ENCODE measurements around the gene ARHGAP6. TPM values are rescaled to one million over a fixed set of nuclear protein-coding genes. Genes with fewer than 3 reads are reported as not detected.
"Not testable (repeated sequence)": the region's sequence is repeated elsewhere in the genome, so short reads cannot be mapped to it uniquely, and the experiment has no call there.

Gene ARHGAP6
- total RNA-seq, 1 experiment from 2014 or later = 34.5 TPM

GRCh38 chrX:11540532-11541377 is 125.0 kb downstream of the ARHGAP6 start:
- DNase-seq = peak; percentile 84 to 91
- Histone ChIP-seq H3K9me3 (replicated peaks) (no peaks in the 10 kb centered on the region), H3K36me3 (no peaks in the 10 kb centered on the region), H3K4me3 (no peak overlapping the region), H3K27ac (peak overlapping the region; percentile 31), H3K27me3 (no peaks in the 10 kb centered on the region), H3K4me1 (peaks cover 4% of the 10 kb centered on the region)

GRCh38 chrX:11537141-11537540 is 128.6 kb downstream of the ARHGAP6 start:
- no peak for DNase-seq
- no peak overlapping the region for H3K4me3 ChIP-seq
- H3K27ac ChIP-seq = no peak overlapping the region
- H3K27me3 ChIP-seq = no peaks in the 10 kb centered on the region
- H3K36me3 ChIP-seq = no peaks in the 10 kb centered on the region
- peaks cover 10% of the 10 kb centered on the region for H3K4me1 ChIP-seq
- no peaks in the 10 kb centered on the region for H3K9me3 ChIP-seq (replicated peaks)

- Histone ChIP-seq H3K27me3 (no peaks in the 10 kb centered on the region), H3K27ac (no peak overlapping the region), H3K36me3 (no peaks in the 10 kb centered on the region), H3K4me1 (peaks cover 15% of the 10 kb centered on the region), H3K4me3 (no peak overlapping the region), H3K9me3 (replicated peaks) (no peaks in the 10 kb centered on the region)
- no peak for DNase-seq
These were observed 130.4 kb downstream of the ARHGAP6 start for GRCh38 chrX:11535156-11535919.

DNA sequence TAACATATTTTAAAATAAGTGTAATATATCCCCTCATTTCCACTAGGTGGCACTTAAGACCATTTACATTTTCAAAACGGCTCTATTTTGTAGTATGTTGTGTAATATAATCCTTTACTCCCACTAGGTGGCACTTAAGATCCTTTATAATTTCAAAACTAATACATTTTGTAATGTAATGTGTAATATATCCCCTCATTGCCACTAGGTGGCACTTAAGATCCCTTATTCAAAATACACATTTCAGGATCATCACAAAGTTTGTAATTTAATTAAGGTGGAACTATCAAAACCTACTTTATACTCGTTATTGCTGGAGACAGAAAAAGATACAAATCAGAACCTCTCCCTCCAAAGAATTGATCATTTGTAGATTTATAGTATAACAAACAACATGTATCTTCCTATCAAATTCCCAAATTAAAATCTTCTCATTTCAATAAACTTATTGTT is 132.5 kb downstream of the ARHGAP6 start:
- Histone ChIP-seq H3K4me3 (no peak overlapping the region), H3K27ac (no peak overlapping the region), H3K36me3 (no peaks in the 10 kb centered on the region), H3K9me3 (replicated peaks) (no peaks in the 10 kb centered on the region), H3K27me3 (no peaks in the 10 kb centered on the region), H3K4me1 (peaks cover 14% of the 10 kb centered on the region)
- DNase-seq = peak in 1 of 2 experiments; percentile 86

GRCh38 chrX:11532291-11533078 is 133.2 kb downstream of the ARHGAP6 start:
- H3K4me3 ChIP-seq = no peak overlapping the region
- no peaks in the 10 kb centered on the region for H3K9me3 ChIP-seq (replicated peaks)
- DNase-seq = peak; percentile 42 to 67

DNA sequence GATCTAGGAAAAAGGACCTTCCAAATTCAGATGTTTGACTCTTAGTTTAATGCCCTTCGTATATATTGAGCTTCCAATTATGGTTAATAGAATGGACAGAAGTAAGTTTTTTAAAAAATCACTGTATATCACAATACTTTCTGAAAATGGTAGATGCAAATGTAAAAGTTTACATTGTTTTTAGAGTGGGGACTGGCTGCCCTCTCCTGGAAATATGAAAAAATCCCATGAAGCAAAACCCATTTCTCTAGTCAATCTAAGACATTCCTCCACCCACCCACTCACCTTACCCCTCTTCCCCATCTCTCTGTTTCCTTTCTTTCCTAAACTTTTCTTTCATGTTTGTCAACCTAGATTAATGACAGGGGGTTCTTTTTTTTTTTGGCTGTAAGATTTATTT is 134.5 kb downstream of the ARHGAP6 start:
- Histone ChIP-seq H3K36me3 (no peaks in the 10 kb centered on the region), H3K4me3 (no peak overlapping the region), H3K4me1 (peaks cover 14% of the 10 kb centered on the region), H3K27ac (no peak overlapping the region), H3K9me3 (replicated peaks) (no peaks in the 10 kb centered on the region), H3K27me3 (no peaks in the 10 kb centered on the region)
- DNase-seq = peak in 1 of 2 experiments; percentile 55

More at GRCh38 chrX:11532291-11533078, 133.2 kb downstream of the ARHGAP6 start:
- H3K27ac ChIP-seq = no peak overlapping the region
- H3K4me1 ChIP-seq = peaks cover 14% of the 10 kb centered on the region
- H3K27me3 ChIP-seq = no peaks in the 10 kb centered on the region
- no peaks in the 10 kb centered on the region for H3K36me3 ChIP-seq

GRCh38 chrX:11530621-11531020 is 135.1 kb downstream of the ARHGAP6 start:
- Histone ChIP-seq H3K36me3 (no peaks in the 10 kb centered on the region), H3K4me1 (peaks cover 14% of the 10 kb centered on the region), H3K9me3 (replicated peaks) (no peaks in the 10 kb centered on the region), H3K27ac (no peak overlapping the region), H3K4me3 (no peak overlapping the region), H3K27me3 (no peaks in the 10 kb centered on the region)
- DNase-seq = peak; percentile 32 to 57

DNA sequence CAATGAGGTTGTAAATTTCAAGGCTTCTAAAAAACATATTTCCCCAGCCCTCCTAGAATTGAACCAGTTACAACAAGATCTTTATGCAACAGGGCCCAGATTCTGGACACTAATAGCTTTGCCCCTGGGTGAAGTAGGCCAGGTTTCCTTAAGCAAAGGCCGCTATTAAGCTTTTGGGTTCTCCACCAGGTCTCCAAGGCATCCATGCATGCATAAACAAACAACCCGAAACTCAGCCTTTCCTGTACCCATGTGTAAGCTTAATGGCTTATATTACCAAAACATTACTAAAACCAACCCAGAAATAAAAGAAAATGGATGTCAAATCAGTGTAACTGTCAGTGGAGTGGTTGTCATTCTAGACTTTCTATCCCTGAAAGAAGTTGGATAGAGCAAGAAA is 137.1 kb downstream of the ARHGAP6 start:
- no peak for DNase-seq
- Histone ChIP-seq H3K27me3 (no peaks in the 10 kb centered on the region), H3K36me3 (no peaks in the 10 kb centered on the region), H3K4me1 (peaks cover 14% of the 10 kb centered on the region), H3K9me3 (replicated peaks) (no peaks in the 10 kb centered on the region), H3K27ac (no peak overlapping the region), H3K4me3 (no peak overlapping the region)

DNA sequence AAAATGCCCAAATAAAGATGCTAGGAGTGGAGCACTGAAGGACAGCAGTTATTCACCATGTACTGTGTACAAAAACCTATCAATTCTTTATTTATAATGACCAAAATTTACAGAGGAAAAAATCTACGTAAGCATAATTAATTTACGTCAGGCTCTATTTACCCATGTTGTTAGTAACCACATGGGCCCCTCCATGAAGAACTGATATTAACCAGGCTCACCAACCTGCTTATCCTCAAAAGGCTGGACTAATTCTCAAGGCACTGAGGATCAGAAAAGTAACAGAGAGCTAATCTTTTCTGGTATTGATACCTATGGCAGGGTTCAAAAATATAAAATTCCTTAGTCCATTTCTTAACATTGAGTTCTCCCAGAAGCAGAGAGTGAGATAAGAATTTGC is 140.0 kb downstream of the ARHGAP6 start:
- no peaks in the 10 kb centered on the region for H3K36me3 ChIP-seq
- H3K9me3 ChIP-seq (replicated peaks) = no peaks in the 10 kb centered on the region
- no peak overlapping the region for H3K27ac ChIP-seq
- no peak overlapping the region for H3K4me3 ChIP-seq
- DNase-seq = no peak
- H3K4me1 ChIP-seq = peaks cover 4% of the 10 kb centered on the region; the same call in 1 of the 2 replicates
- H3K27me3 ChIP-seq = no peaks in the 10 kb centered on the region

DNA sequence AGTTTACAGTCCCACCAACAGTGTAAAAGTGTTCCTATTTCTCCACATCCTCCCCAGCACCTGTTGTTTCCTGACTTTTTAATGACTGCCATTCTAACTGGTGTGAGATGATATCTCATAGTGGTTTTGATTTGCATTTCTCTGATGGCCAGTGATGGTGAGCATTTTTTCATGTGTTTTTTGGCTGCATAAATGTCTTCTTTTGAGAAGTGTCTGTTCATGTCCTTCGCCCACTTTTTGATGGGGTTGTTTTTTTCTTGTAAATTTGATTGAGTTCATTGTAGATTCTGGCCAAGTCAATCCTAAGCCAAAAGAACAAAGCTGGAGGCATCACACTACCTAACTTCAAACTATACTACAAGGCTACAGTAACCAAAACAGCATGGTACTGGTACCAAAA is 146.5 kb downstream of the ARHGAP6 start:
- H3K27ac ChIP-seq; H3K36me3 ChIP-seq; H3K27me3 ChIP-seq; H3K9me3 ChIP-seq (replicated peaks); H3K4me1 ChIP-seq; H3K4me3 ChIP-seq; DNase-seq: not testable (repeated sequence)

- no peaks in the 10 kb centered on the region; the same call in 1 of the 2 replicates for H3K9me3 ChIP-seq (replicated peaks)
- no peak overlapping the region for H3K4me3 ChIP-seq
- no peaks in the 10 kb centered on the region for H3K36me3 ChIP-seq
- no peak for DNase-seq
- H3K27me3 ChIP-seq = no peaks in the 10 kb centered on the region
- H3K27ac ChIP-seq = no peak overlapping the region
- H3K4me1 ChIP-seq = no peaks in the 10 kb centered on the region
These were observed 155.9 kb downstream of the ARHGAP6 start for GRCh38 chrX:11509786-11510185.

DNA sequence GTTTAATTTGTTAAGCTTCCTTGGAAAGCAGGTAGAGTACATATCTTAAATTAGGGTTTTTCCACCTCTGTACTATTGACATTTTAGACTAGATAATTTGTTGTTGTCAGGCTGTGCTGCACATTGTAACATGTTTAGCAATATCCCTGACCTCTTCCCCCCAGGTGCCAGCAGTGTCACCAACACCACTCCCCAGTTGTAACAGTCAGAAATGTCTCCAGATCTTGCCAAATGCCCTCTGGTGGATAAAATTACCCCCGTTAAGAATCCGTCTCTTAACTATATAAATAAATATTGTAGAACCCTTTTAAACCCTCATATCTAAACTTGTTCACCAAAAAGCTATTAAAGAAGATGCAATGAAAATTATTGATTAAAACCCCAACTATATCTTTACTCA is 161.5 kb downstream of the ARHGAP6 start:
- peaks cover 3% of the 10 kb centered on the region; the same call in 1 of the 2 replicates for H3K4me1 ChIP-seq
- no peak overlapping the region for H3K27ac ChIP-seq
- no peaks in the 10 kb centered on the region for H3K27me3 ChIP-seq
- H3K4me3 ChIP-seq = no peak overlapping the region
- H3K36me3 ChIP-seq = no peaks in the 10 kb centered on the region
- H3K9me3 ChIP-seq (replicated peaks) = no peaks in the 10 kb centered on the region; the same call in 1 of the 2 replicates
- DNase-seq = no peak

GRCh38 chrX:11499076-11500044 is 166.4 kb downstream of the ARHGAP6 start:
- Histone ChIP-seq H3K9me3 (replicated peaks) (0 out of 2 replicates have a peak, but pooled peaks cover 6% of the 10 kb centered on the region), H3K36me3 (no peaks in the 10 kb centered on the region), H3K4me3 (no peak overlapping the region), H3K27ac (no peak overlapping the region), H3K4me1 (peaks cover 3% of the 10 kb centered on the region; the same call in 1 of the 2 replicates), H3K27me3 (no peaks in the 10 kb centered on the region)
- DNase-seq = peak; percentile 10 to 23
